Panc1 (cell line): ENCODE results near the gene LLGL1.

ENCODE experiments used
- CTCF ChIP-seq: fragments of 450-650 bp; IDR thresholded peaks from 2 replicates; pipeline ENCODE4 v1.5.1; 2017; ENCODE audit warnings: mild to moderate bottlenecking
- POLR2AphosphoS5 ChIP-seq: IDR thresholded peaks from 2 replicates; pipeline ENCODE4 v1.6.1; 2012; ENCODE audit warnings: mild to moderate bottlenecking, low read depth, low read length, moderate library complexity
- REST ChIP-seq, 2 experiments: IDR thresholded peaks; 2 replicates each; pipeline ENCODE4 v1.6.1; 2011 to 2012; ENCODE audit warnings: low read depth in 2 of 2, control low read depth in 1 of 2, low read length in 1 of 2, mild to moderate bottlenecking in 1 of 2, moderate library complexity in 1 of 2; ENCODE audit not compliant: insufficient read depth in 1 of 2
- SIN3A ChIP-seq: IDR thresholded peaks from 2 replicates; pipeline ENCODE4 v1.6.1; 2012; ENCODE audit warnings: low read depth, mild to moderate bottlenecking, low read length, moderate library complexity, borderline replicate concordance; ENCODE audit not compliant: insufficient read depth
- TCF7L2 ChIP-seq: IDR thresholded peaks from 2 replicates; pipeline ENCODE4 v1.6.1; 2011; ENCODE audit warnings: mild to moderate bottlenecking, low read depth, low read length, inconsistent platforms

GRCh38 chr17:18191967-18192366, 33.5 kb upstream of the LLGL1 start:
- TF ChIP-seq CTCF (peak; percentile 55; the same call in 1 of the 2 replicates), POLR2AphosphoS5 (no peak), TCF7L2 (no peak), REST (IDR thresholded peaks at IDR 0.05; ENCODE audit: insufficient read depth in 1 of 2, low read depth in 2 of 2, low read length in 1 of 2) (no peak), SIN3A (no peak)
